ENCODE results near the gene CEMP1. TPM values are rescaled to one million over a fixed set of nuclear protein-coding genes. Genes with fewer than 3 reads are reported as not detected.

Gene CEMP1
- total RNA-seq, 1 donor from 2014 or later: not detected

DNA sequence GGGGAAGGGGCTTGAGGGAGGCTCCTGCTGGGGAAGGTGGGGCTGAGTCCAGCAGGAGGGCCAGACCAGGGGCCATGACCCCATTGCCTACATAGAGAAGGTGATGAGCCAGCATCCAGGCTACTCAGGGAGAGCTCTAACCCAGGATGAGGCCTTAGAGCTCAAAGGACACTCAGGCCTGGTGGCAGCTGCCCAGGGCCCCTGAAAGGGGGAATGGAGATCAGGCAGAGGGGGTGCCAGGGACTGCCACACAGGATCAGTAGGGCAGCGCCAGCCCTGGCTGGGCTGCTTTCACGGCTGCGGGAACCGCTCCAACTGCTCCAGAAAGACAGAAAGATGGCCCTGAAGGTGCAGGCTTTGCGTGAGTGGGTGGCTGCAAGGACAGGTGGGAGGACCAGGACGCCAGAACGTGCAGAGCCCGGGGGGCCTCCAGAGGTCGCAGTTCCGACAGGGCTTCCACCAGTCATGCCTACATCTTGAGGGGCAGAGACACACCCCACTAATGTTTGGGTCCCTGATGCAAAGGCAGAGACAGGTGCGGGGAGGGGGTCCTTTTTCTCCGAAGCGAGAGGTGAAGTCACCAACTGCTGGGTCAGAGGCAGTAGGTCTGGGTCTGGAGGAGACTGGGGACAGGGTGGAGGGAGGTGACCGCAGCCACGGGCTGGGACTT lies 18.3 kb downstream of the CEMP1 start:
- no peak for DNase-seq (ENCODE audit: low read depth)
- H3K4me3 ChIP-seq (ENCODE audit: low read depth, low read length): peak overlapping the region; percentile 97
- no peak for TF ChIP-seq CTCF (conservative IDR thresholded peaks at IDR 0.05; ENCODE audit: low read depth, low read length)

DNA sequence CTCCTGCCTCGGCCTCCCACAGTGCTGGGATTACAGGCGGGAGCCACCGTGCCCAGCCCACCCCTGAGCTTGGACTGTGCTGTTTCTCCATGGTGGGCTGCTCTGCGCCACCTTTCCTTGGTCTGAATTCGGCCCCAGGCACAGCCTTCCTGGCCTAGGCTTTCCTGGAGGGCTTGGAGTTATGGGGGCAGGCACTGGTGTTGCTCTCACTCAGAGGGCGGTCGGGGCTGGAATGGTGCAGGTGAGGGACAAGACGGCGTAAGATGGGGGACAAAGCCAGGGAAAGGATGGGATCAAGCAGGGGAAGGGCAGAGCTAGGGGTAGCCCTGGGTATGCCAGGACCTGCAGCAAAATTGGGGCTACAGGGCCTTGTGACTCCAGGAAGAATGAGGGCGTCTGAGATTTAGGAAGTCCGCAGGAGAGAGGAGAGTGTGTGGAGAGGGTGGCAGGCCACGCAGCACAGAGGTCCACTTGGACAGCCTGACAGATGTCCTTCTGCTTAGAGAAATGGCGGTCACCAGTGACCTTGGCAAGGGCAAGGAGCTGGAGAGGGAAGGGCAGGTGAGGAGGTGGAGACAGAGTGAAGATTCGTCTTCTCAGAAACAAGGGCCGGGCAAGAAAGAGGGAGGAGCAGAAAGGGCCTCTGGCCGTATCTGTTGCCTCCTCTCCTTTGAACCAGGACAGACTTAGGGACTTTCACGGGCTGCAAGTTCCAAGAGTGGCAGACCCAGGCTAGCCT lies 19.0 kb downstream of the CEMP1 start:
- no peak for TF ChIP-seq CTCF (conservative IDR thresholded peaks at IDR 0.05; ENCODE audit: low read depth, low read length)
- no peak for DNase-seq (ENCODE audit: low read depth)
- no peak overlapping the region for H3K4me3 ChIP-seq (ENCODE audit: low read depth, low read length)

DNA sequence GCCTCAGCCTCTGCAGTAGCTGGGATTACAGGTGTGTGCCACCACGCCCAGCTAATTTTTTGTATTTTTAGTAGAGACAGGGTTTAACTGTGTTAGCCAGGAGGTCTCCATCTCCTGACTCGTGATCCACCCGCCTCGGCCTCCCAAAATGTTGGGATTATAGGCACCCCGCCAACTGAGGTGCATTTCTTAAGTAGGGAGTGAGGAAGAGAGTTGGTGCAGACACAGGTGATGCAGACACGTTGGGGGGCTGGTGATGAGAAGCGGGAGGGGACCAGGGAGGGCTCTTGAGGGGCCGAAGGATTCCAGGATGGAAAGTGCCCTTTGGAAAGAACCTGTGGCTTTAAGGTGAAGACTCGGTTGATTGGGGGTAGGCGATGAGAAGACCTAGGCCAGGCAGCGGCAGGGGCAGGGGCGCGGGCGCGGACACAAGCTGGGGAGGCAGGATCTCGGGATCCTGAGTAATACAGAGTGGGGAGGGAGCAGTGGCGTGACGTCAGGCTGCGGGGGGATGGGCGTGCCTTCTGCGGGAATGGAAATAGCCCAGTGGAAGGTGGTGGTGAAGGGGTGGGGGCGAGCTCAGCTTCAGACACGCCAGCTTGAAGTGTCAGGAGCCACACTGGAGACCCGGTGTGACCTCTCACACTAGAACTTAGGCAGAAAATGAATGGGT lies 19.9 kb downstream of the CEMP1 start:
- no peak for DNase-seq (ENCODE audit: low read depth)
- no peak overlapping the region for H3K4me3 ChIP-seq (ENCODE audit: low read depth, low read length)
- no peak for TF ChIP-seq CTCF (conservative IDR thresholded peaks at IDR 0.05; ENCODE audit: low read depth, low read length)

DNA sequence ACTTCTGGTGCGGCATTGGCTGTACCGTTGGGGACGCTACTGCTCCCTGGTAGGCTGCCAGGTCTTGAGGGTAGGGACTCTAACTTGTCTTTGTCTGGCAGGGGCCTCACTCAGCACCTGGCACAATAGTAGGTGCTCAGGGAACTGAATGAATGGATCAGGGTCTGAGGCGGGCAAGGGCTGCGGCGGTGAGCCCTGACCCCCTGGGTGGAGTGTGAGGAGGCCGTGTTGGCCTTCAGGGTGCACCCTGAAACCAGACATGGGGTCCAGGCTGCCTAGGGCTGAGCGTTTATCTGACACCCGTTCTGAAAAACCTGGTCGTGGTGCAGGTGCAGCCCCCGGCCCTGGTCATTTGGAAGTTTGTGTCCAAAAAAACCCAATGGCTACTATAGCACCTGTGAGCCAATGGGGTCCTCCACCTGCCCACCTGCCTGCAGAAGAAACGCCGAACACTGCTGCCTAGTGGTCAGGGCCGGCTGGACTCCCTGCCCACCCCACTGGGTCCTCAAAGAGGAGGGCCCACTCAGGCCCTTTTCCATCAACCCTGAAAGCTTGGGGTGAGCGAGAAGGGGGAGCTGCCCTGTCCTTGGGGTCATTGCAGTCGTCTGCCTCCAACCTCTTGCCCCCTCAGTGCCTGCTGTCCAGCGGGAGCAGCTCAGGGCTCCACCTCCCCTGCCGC lies 22.3 kb downstream of the CEMP1 start:
- TF ChIP-seq CTCF (conservative IDR thresholded peaks at IDR 0.05; ENCODE audit: low read depth, low read length): no peak
- no peak overlapping the region for H3K4me3 ChIP-seq (ENCODE audit: low read depth, low read length)
- no peak for DNase-seq (ENCODE audit: low read depth)

DNA sequence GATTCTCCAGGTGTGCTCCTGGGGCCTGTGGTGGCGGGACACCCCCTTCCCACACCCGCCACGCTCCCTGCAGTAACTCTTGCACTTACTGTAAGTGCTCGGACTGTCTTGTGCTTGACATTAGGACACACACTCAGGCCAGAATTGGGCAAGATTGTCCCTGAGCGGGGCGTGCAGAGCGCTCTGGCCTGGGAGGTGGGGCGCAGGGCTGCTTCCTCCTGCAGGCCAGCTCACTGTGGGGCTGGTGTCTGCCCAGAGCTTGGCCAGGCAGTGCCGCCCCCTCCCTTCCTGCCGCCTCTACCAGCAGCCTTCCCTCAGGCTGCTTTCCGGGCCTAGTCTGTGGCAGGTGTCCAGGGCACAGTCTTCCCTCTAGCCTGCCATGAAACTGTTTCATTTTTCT lies 23.5 kb downstream of the CEMP1 start:
- no peak overlapping the region for H3K4me3 ChIP-seq (ENCODE audit: low read depth, low read length)
- no peak for TF ChIP-seq CTCF (conservative IDR thresholded peaks at IDR 0.05; ENCODE audit: low read depth, low read length)
- no peak for DNase-seq (ENCODE audit: low read depth)

DNA sequence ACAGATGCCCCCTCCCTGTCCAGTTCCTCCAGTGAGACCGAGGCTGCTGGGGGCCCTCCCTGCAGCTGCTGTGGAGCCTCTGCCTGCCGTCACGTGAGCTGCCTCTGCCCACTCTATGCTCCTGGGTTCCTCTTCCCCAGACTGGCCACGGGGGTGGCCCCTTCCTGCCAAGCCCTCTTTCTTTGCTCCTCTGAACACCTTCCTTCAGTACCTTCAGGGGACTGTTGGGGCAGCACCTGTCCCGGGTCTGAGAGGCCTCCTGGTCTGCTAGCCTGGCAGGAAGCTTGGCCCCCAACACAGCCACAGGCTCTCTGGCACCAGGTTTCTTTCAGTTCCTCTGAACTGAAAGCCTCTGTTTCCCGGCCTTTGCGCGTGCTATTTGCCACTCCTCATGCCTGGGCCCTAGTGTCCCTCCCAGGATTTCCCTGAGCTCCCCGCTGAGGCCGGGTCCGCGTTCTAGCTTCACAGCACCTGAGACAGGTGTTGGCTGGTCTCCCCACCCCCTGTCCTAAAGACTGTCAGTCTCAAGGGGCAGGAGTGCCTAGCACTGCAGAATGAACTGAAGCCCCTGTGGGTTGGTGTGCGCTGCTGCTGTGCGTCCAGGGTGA lies 24.1 kb downstream of the CEMP1 start:
- no peak for DNase-seq (ENCODE audit: low read depth)
- no peak for TF ChIP-seq CTCF (conservative IDR thresholded peaks at IDR 0.05; ENCODE audit: low read depth, low read length)

More for the DNA sequence above, 24.1 kb downstream of the CEMP1 start:
- H3K4me3 ChIP-seq (ENCODE audit: low read depth, low read length): no peak overlapping the region

Data from epithelial cell of proximal tubule (primary cell).